ENCODE measurements around the gene DIAPH2. TPM values are rescaled to one million over a fixed set of nuclear protein-coding genes. Genes with fewer than 3 reads are reported as not detected.

Gene DIAPH2
- polyA plus RNA-seq, 1 experiment, result 10.6 TPM

GRCh38 chrX:96861218-96861617 is 176.6 kb downstream of the DIAPH2 start:
- DNase-seq (ENCODE audit: low read depth, low spot score), result no peak
- CTCF ChIA-PET, result no interaction called here
- Histone ChIP-seq H3K27ac (ENCODE audit: low read depth, low read length) (no peak overlapping the region), H3K27me3 (ENCODE audit: control insufficient read depth, insufficient read depth, low read length) (no peaks in the 10 kb centered on the region), H3K4me3 (ENCODE audit: low read depth, low read length) (no peak overlapping the region), H3K9me3 (ENCODE audit: control insufficient read depth, insufficient read depth, low read length) (no peaks in the 10 kb centered on the region)
- POLR2A ChIA-PET, result no interaction called here
- no peak for TF ChIP-seq CTCF (IDR thresholded peaks at IDR 0.05; ENCODE audit: low read depth, low read length)

DNA sequence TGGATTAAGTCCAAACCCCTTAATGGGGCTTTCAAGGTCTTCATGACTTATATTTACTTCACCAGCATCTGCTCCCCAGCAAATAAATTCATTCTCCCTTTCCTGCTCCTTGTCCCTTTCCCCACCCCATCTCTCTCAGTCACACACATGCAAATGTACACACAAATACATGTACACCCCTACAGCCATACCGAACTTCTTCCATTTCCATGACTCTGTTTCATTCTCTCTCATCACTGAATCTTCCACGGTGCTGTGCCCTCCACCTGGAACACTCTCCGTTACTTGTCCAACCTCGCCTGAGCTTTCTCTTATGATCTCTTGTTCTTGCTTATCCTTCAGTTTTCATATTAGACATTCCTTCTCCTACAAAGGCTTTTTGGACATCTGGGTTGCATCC is 177.0 kb downstream of the DIAPH2 start:
- no peak overlapping the region for H3K4me3 ChIP-seq (ENCODE audit: low read depth, low read length)
- H3K27me3 ChIP-seq (ENCODE audit: control insufficient read depth, insufficient read depth, low read length), result no peaks in the 10 kb centered on the region
- no peaks in the 10 kb centered on the region for H3K9me3 ChIP-seq (ENCODE audit: control insufficient read depth, insufficient read depth, low read length)
- H3K27ac ChIP-seq (ENCODE audit: low read depth, low read length), result no peak overlapping the region
- no peak for DNase-seq (ENCODE audit: low read depth, low spot score)
- CTCF ChIA-PET, result no interaction called here
- POLR2A ChIA-PET, result no interaction called here
- no peak for TF ChIP-seq CTCF (IDR thresholded peaks at IDR 0.05; ENCODE audit: low read depth, low read length)

GRCh38 chrX:96883608-96884007 is 199.0 kb downstream of the DIAPH2 start, which contains the start of gene RPA4:
RPA4 (plus strand) TSS chrX:96883908; CDS start chrX:96884311, 403 bp downstream.
- no peaks in the 10 kb centered on the region for H3K27me3 ChIP-seq (ENCODE audit: control insufficient read depth, insufficient read depth, low read length)
- ChIA-PET CTCF (no interaction called here), POLR2A (no interaction called here)
- no peak within 1 kb of the TSS for H3K27ac ChIP-seq (ENCODE audit: low read depth, low read length)
- DNase-seq (ENCODE audit: low read depth, low spot score), result no peak
- H3K4me3 ChIP-seq (ENCODE audit: low read depth, low read length), result no peak within 1 kb of the TSS
- H3K9me3 ChIP-seq (ENCODE audit: control insufficient read depth, insufficient read depth, low read length), result no peaks in the 10 kb centered on the region
- TF ChIP-seq CTCF (IDR thresholded peaks at IDR 0.05; ENCODE audit: low read depth, low read length), result no peak

GRCh38 chrX:96884027-96884426 is 199.4 kb downstream of the DIAPH2 start:
- CTCF ChIA-PET, result no interaction called here
- TF ChIP-seq CTCF (IDR thresholded peaks at IDR 0.05; ENCODE audit: low read depth, low read length), result no peak
- POLR2A ChIA-PET, result no interaction called here
- Histone ChIP-seq H3K27me3 (ENCODE audit: control insufficient read depth, insufficient read depth, low read length) (no peaks in the 10 kb centered on the region), H3K9me3 (ENCODE audit: control insufficient read depth, insufficient read depth, low read length) (no peaks in the 10 kb centered on the region), H3K4me3 (ENCODE audit: low read depth, low read length) (no peak overlapping the region), H3K27ac (ENCODE audit: low read depth, low read length) (no peak overlapping the region)
- no peak for DNase-seq (ENCODE audit: low read depth, low spot score)

- no peaks in the 10 kb centered on the region for H3K27me3 ChIP-seq (ENCODE audit: control insufficient read depth, insufficient read depth, low read length)
- CTCF ChIA-PET, result no interaction called here
- DNase-seq (ENCODE audit: low read depth, low spot score), result no peak
- H3K4me3 ChIP-seq (ENCODE audit: low read depth, low read length), result no peak overlapping the region
- TF ChIP-seq CTCF (IDR thresholded peaks at IDR 0.05; ENCODE audit: low read depth, low read length), result no peak
- H3K9me3 ChIP-seq (ENCODE audit: control insufficient read depth, insufficient read depth, low read length), result no peaks in the 10 kb centered on the region
- POLR2A ChIA-PET, result no interaction called here
- H3K27ac ChIP-seq (ENCODE audit: low read depth, low read length), result no peak overlapping the region
Observed at GRCh38 chrX:96889726-96890125, 205.1 kb downstream of the DIAPH2 start.
